HG03066 (cell line): ENCODE measurements around the gene ENGASE.

Source experiments
- ATAC-seq: cut with Tn5 transposase; IDR thresholded peaks from one replicate; pipeline ENCODE4 v1.9.1; 2021; ENCODE audit warnings: low read depth; ENCODE audit not compliant: unreplicated experiment

The ENGASE gene

DNA sequence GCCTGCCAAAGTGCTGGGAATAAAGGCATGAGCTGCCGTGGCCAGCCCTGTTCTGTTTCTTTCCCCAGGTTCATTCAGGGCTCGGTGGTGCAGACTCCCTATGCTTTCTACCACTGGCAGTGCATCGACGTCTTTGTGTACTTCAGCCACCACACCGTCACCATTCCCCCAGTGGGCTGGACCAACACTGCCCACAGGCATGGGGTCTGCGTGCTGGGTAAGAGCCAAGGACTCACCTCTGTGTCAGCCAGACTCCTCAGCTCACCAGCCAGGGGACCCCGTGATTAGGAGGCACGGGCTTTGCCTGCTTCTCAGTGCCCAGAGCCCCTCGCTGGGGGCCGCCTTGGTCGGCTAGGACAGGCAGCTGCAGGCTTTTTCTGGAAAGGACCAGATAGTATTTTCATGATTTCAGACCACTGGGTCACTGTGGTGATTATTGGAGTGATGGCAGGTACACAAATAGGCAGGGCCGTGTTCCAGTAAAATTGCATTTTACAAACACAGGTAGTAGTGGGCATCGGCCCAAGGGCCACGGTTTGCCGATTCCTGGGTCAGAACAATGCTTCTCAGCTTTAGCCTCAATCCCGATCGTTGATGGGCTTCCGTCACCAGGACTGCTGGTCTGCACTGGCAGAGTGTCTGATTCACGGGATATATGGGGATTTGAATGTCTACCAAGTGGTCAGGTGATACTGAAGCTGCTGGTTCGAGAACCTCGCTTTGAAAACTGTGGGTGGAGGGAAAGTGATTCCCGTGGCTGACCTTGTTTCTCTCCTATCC lies 5.0 kb downstream of the ENGASE start:
- no peak for ATAC-seq

DNA sequence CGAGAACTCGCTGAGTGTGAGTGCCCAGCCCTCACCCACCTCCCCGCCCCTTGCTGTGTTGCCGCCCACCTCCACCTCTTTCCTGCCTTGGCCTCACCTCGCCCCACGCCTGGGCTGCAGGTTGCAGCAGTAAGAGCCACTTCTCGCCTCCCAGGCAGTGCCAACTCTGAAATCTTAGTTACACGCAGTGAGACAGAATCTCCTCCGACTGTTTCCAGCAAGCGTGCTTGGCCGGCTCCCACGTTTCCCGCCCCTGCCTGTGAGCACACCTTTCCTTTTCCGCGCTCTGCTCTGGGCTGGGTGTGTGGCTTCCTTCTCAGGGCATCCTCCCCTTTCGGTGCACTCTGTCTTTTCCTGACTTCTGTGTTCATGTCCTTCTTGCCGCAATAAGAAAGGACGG lies 5.7 kb downstream of the ENGASE start:
- no peak for ATAC-seq

DNA sequence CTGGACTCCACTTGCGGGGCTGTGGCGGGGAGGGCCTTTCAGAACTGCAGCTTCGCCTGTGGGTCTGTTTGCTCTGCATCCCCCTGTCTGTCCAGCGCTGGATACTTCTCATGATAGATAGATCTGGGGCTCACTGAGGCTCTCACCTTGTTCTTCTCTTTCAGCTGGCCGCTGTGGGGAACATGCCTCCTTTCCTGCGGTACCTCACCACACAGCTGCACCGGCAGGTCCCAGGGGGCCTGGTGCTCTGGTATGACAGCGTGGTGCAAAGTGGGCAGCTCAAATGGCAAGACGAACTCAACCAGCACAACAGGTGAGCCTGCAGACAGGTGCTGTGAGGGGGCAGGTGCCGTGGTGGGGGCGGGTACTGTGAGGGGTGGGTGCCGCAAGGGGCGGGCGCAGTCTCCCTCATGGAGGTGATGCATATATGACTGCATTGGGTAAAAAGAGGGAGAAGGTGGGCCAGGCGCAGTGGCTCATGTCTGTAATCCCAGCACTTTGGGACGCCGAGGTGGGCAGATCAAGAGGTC lies 6.2 kb downstream of the ENGASE start:
- ATAC-seq = no peak

DNA sequence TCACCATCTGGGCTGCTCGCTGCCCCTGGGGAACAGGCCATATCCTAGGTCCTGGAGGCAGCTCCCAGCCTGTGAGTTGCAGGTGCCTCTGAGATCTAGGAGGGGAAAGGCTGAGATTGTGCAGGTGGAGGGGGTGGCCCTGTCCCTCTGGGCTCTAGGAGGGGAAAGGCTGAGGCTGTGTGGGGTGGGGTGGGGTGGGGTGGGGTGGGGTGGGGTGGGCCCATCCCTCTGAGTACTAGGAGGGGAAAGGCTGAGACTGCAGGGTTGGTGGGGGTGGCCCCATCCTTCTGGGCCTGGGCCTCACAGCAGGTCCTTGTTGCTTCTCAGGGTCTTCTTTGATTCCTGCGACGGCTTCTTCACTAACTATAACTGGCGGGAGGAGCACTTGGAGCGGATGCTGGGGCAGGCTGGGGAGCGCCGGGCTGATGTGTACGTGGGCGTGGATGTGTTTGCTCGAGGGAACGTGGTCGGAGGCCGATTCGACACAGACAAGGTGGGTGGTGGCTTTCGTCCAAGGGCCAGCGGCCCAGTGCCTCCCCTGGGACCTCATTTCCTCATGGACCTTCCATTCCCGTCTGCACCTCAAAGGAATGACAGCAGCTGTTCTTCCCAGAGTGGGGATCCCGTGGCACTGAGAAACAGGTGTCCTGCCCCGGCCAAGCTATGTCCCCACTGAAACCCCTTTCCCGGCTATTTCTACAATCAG lies 7.1 kb downstream of the ENGASE start:
- ATAC-seq = no peak

DNA sequence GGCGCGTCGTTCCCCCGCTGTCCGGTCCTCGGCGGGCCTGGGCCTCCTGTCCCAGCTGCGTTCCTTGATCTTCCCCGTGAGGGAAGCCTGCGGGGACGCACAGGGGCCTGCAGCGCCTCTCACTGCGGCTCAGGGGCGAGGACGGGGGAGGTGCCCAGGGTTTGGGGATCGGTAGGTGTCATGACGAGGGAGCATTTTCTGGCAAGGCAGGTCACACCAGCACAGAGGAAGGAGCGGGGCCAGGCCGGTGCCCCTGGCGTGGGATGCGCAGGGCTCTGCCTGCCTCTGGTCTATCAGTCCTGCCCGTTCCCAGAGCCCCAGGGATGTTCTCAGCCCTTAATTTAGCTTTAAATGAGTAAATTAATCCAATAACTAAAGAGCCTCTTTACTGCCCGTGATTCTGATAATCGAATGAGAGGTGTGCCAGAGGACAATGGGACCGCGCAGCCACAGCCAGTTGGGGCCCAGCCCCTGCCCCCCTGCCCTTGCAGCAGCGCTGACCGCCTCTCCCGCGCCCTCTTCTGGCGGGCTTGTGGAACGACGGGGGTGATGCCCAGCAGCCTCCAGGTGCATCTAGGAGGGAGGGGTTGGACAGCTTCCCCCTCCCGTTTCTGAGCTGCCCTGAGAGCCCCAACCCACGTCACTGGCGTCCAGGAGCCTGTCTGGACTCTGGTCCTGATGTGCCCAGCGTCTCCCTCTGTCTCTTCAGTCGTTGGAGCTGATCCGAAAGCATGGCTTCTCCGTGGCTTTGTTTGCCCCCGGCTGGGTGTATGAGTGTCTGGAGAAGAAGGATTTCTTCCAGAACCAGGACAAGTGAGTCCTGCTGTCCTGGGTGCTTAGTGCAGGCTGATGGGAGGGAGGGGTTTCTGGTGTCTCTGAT lies 7.9 kb downstream of the ENGASE start:
- no peak for ATAC-seq

DNA sequence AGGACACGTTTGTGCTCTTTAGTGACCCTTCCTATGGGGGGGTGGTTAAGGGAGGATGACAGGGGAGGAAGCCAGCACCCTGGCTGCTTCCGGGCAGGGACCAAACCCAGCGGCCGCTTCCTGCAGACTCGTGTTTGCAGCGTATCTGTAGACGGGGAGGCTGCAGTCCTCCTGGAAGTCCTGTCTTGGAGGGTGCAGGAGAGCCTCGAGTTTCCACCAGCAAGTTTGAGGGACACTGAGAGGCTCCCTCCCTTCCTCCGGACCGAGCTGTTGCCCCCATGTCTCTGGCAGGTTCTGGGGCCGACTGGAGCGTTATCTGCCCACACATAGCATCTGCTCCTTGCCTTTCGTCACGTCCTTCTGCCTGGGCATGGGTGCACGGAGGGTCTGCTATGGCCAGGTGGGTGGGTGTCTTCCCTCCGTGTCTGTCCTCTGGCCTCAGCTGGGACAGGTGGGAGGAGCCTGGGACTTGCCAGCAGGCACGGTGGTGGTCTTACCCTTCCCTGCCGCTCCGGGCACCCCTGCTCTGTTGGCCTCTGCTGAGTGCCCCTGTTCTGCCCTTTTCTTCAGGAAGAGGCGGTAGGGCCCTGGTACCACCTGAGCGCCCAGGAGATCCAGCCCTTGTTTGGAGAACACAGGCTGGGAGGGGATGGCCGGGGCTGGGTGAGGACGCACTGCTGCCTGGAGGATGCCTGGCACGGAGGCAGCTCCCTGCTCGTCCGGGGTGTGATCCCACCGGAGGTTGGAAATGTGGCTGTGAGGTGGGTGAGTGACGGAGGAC lies 8.8 kb downstream of the ENGASE start:
- no peak for ATAC-seq

DNA sequence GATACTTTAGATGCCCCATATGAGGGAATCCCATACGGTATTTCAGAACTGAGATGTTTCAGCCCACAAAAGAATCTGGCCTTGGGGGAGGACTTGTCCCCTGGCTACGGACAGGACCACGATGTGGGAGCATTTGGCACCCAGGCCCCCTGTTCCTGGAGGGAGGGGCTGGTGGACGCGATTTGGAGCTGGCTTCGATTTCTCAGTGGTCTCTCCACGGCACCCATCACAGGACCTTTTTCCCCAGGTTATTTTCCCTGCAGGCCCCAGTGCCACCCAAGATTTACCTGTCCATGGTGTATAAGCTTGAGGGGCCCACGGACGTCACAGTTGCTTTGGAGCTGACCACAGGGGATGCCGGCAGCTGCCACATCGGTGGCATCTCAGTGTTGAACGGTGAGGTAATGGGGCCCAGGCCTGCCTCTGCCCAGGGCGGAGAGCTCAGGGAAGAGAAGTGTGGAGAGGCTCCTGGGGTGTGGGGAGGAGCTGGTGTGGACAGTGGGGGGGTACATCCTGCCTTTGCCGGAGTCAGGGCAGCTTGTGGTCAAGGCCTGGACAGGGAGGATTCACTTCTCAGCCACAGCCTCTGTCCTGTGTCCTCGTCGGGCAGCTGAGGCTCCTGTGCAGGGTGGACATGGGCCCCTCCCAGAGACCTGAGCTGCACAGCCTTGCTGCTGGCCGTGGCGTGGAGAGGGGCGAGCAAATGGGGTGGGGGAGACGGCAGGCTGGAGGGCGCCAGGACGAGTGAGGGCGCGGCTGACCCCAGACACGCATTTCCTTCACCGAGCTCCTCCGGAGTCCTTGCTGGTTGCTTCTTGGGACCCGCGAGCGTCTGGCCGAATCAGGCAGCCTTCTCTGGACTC lies 9.9 kb downstream of the ENGASE start:
- no peak for ATAC-seq

DNA sequence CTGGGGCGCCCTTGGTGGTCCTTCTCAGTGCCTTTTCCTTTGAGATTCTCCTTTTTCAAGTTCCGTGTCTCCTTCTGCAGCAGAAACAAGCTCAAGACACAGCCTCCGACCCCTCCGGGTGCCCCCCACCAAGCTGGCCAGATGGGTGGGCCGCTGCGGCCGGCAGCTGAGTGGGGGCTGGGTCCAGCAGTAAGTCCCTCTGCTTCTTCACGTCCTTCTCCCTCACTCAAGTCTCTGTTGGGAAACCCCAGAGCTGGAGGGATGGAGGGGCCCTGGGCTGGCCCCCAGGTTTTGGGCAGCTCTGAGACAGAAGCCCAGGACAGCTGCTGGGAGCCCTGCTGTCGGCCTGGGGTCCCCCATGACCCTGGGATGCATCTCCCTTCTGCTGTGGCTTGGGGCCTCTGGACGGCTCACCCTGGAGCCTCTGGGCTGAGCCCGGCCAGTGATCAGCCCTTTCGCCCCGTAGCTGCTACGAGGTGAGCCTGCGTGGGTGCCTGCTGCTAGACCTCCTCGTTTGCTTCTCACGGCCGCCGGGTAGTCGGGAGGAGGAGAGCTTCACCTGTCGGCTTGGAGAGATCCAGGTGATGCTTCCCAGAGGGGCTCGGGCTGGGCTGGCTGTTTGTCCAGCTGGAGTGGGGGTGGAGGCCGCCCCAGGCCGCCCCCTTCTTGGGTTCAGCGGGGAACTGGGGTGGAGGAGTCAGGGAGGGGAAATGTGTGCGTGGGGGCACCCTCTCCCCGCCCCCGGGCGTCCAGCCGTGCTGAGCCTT lies 10.7 kb downstream of the ENGASE start:
- no peak for ATAC-seq

DNA sequence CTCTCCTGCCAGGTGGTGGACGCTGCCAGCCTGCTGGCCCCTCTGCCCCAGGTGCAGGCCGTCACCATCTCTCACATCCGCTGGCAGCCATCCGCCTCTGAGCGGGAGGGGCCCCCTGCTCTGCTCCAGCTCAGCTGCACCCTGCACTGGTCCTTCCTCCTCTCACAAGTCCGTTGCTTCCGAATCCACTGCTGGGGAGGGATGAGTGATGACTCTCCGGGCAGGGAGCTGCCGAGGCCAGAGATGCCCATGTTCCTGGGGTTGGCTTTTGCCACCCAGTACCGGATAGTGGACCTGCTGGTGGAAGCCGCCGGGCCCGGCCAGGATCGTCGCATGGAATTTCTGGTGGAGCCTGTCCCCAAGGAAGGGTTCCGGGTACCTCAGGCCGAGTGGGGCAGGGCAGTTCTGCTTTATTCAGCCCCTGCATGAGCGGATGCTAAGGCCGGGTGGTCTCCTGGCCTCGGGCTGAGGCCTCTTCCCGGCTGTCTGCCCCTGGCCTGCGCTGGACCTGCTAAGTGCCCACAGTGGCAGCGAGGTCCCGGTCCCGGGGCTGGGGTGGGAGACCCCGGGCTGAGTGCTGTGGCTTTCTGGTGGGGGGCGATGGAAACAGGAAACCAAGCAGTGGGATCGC lies 11.4 kb downstream of the ENGASE start:
- ATAC-seq = no peak

DNA sequence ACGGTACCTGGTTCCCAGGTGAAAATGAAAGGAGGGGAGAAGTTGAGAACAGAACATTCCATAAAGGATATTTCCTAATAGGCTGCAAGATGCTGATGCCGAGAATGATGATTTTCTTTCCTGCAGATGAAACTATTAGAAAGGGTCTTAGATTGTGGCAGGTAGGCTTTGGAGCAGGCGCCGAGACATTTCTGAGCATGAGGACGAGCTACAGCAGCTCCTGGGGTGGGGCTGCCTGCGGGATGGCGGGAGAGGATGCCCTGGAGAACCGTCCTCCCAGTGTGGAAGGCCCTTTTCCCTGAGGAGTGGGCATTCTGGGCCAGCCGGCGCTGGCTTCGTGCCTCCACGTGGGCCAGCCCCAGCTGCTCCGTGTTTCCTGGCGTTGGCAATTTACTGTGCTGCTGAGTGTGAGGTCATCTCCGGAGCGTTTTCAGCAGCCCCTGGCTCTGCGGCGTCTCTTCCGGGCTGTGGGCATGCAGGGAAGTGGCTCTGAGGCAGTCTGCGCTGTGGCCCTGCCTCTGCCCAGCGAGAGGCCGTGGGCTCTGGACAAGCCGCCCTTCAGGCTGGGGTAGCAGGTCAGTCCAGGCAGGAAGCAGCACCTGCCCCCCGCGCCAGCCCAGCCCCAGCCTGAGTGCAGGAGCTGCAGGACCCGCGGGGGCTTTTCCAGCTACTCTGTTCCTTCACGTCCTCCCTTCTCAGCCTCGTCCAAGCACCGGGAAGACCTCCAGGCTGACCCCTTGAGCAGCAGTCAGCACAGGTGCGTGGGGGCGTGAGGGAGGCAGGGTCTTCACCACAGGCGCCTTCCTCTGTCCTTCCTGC lies 12.2 kb downstream of the ENGASE start:
- no peak for ATAC-seq

DNA sequence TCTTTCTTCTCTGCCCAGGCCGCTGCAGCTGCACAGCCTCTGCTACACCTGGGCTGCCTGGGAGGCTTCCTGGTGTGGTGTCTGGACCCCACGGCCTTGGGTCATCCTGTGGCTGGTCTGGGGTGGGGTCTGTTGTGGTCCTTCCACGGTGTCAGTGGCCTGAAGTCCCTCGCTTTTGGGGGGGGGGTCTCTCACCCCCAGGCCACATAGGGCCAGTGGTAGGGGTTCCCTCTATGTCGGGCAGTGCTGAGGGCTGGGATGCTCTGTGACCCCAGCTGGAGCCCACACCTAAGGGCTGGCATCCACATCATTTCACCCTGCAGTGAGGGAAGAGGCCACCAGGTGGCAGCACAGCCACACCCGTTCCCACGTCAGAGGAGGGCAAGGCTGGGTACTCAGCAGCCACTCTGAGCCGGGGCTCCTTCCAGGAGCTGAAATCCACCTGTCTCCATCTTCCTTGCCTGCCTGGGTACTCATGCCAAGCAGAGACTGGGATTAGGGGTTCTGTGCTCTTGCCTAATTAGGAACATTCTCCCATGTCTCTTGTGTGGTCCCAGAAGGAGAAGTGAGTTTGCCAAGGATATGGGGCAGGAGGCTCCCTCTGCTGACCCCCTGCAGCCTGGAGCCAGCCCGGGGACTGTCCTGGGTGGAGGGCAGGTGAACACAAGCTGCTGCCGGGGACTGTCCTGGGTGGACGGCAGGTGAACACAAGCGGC lies 13.0 kb downstream of the ENGASE start:
- no peak for ATAC-seq

DNA sequence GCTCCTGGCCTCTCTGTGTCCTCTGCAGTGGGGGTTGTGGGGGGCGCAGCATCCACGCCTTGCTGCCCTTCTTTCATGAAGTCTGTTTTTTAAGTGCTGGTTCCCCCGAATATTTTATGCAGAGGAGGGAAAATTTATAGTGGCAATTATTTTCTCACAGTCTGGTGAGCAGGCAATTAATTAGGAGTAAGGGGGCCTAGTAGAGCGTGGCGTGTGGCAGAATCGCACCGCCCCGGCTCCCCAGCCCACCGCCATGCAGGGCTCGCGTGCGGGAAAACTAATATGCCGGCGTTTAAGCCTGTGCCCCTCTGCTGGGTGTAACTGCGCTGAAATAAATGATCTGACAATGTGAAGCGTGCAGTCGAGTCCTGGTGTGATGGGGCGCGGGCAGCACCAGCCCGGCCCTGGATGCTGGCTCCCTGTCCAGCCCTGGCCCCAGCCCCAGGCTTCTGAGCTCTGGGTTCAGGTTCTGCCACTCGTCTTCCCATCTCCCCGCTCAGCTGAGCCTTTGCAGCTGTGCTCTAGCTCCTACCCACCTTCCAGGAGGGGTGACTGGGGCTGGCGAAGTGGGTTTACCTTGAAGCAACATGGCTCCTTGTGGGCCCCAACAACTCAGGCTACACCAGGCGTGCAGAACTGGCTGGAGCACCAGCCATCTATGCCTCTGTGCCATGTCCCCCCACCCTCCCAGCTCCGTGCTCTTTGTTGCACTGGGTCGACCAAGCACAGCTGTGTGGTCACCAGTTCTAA lies 13.8 kb downstream of the ENGASE start:
- no peak for ATAC-seq

DNA sequence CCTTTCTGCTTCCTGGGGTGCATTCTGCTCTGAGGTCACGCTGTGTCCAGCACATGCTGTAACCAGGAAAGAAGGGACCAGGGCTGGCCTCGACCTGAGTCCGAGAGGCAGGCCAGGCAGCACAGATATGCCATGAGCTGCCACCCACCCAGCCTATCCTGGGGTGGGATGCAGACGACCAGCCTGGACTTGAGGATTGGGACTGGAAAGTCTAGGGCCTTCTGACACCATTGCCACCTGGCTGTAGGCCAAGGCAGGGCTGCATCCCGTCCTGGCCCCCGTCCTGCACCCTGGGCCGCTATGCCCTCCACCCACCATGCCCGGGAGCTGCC lies 14.3 kb downstream of the ENGASE start:
- no peak for ATAC-seq

DNA sequence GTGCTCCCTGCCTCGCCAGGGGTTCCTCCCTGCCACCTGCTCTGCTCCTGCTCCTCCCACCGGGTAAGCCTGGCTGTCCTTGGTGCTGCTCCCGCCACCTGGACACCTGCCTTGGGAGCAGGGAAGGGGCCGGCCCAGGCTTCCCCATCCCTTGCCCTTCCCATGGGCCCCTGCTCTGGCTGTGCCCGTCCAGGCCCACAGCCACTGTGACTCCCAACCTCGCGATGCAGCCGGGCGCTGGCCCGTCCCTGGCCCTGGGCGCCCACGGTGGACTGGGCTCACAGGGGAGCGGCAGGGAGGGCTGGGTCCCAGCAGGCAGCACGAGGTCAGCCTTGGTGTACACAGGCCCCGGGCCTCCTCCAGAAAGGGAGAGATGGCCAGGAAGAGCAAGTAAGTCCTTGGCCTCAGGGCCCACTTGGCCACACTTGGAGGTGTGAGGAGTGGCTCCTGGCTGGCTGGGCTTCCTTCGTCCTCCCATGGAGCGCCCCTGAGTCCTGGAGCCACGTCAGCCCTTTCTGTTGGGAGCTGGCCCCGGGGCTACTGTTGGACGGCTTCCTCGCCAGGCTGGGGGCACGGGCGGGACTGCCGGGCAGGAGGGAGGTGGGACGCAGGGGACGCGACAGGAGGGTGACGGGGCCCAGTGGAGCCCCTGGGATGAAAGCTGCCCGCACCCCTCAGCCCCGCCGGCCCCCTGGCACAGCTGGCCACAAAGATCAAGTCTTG lies 15.3 kb downstream of the ENGASE start:
- no peak for ATAC-seq

DNA sequence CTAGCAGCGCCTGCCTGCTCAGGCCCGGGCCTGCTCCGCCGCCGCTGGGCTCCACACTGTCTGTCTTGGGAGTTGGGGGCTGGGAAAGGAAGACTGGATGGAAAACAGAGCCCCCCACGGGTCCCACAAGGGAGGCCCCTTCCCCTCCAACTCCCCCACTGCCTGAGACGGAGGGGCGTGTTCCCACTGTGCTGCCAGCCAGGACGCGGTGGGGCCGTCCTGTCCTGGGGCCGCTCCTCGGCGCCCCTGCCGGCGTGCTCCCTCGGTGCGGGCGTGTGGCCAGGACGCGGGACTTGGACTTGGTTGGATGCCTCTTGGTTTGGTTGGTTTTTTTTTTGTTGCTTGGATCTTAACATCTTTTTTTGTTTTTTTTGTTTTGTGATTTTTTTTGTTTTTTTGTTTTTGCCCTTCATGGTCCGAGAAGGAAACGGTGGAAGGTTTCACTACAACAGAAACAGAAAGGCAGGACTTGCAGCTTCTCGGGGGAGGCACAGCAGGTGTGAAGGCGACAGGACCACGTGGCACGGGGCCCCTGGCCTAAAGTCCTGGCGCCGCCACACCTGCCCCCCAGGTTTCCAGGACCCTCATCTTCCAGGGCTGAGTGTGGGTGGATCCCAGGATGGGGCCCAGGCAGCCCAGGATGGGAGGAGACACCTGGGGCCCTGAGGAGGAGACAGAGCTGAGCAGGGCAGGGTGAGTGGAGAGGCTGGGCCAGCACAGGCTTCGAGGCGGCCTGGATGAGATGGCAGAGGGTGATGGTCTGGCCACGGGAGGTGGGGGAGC lies 16.0 kb downstream of the ENGASE start:
- no peak for ATAC-seq
